ELR (cell line): ENCODE measurements around the gene GAMT.
"Not testable (repeated sequence)": the region's sequence is repeated elsewhere in the genome, so short reads cannot be mapped to it uniquely, and the experiment has no call there.

Experiments used
- DNase-seq: peaks from one replicate; pipeline ENCODE4 v3.0.0-alpha.2; 2015; ENCODE audit warnings: low read depth

Gene GAMT

GRCh38 chr19:1433119-1434039 lies 32.0 kb upstream of the GAMT start:
- DNase-seq = no peak

GRCh38 chr19:1432507-1432887 lies 31.2 kb upstream of the GAMT start:
- no peak for DNase-seq

- DNase-seq = no peak
Measured at GRCh38 chr19:1431759-1432506, 30.6 kb upstream of the GAMT start.

- no peak for DNase-seq
Measured at GRCh38 chr19:1430246-1430645, 28.9 kb upstream of the GAMT start.

GRCh38 chr19:1429750-1430149 lies 28.4 kb upstream of the GAMT start:
- DNase-seq = no peak

GRCh38 chr19:1428738-1429391 lies 27.5 kb upstream of the GAMT start:
- no peak for DNase-seq

GRCh38 chr19:1427221-1427920 lies 26.0 kb upstream of the GAMT start:
- DNase-seq = no peak

GRCh38 chr19:1426736-1427135 lies 25.4 kb upstream of the GAMT start:
- no peak for DNase-seq

GRCh38 chr19:1425902-1426301 lies 24.6 kb upstream of the GAMT start:
- no peak for DNase-seq

- no peak for DNase-seq
Measured at GRCh38 chr19:1425102-1425837, 23.9 kb upstream of the GAMT start.

GRCh38 chr19:1424192-1424955 lies 23.0 kb upstream of the GAMT start:
- DNase-seq = no peak

GRCh38 chr19:1423436-1424191 lies 22.3 kb upstream of the GAMT start:
- no peak for DNase-seq

GRCh38 chr19:1422943-1423342 lies 21.6 kb upstream of the GAMT start:
- DNase-seq = no peak

GRCh38 chr19:1422360-1422759 lies 21.0 kb upstream of the GAMT start:
- no peak for DNase-seq

- no peak for DNase-seq
Measured at GRCh38 chr19:1421958-1422305, 20.6 kb upstream of the GAMT start.

- no peak for DNase-seq
Measured at GRCh38 chr19:1421218-1421957, 20.0 kb upstream of the GAMT start.

- no peak for DNase-seq
Measured at GRCh38 chr19:1420590-1420989, 19.2 kb upstream of the GAMT start.

GRCh38 chr19:1420085-1420484 lies 18.7 kb upstream of the GAMT start:
- DNase-seq = not testable (repeated sequence)
